NCI-H2227 (cell line): ENCODE measurements around the gene AMIGO3.
"Not testable (repeated sequence)": the region's sequence is repeated elsewhere in the genome, so short reads cannot be mapped to it uniquely, and the experiment has no call there.

Experiments
- DNase-seq: peaks from one replicate; lab custom pipeline; 2025; ENCODE audit not compliant: unreplicated experiment; lab: John Stamatoyannopoulos, UW

Gene AMIGO3

GRCh38 chr3:49719214-49719884, at the start of gene AMIGO3:
Gene AMIGO3 (minus strand): TSS chr3:49719684. CDS start chr3:49719465, 219 bp downstream.
- peak; percentile 80 for DNase-seq

- DNase-seq: no peak
Observed at GRCh38 chr3:49763981-49764380, 44.5 kb upstream of the AMIGO3 start.

- DNase-seq: no peak
Observed at GRCh38 chr3:49761661-49762060, 42.2 kb upstream of the AMIGO3 start.

- no peak for DNase-seq
Observed at GRCh38 chr3:49759226-49759625, 39.7 kb upstream of the AMIGO3 start.

- no peak for DNase-seq
Observed at GRCh38 chr3:49757197-49757596, 37.7 kb upstream of the AMIGO3 start.

- no peak for DNase-seq
Observed at GRCh38 chr3:49756036-49756435, 36.6 kb upstream of the AMIGO3 start.

- DNase-seq: no peak
Observed at GRCh38 chr3:49754536-49754935, 35.1 kb upstream of the AMIGO3 start.

- no peak for DNase-seq
Observed at GRCh38 chr3:49751501-49751900, 32.0 kb upstream of the AMIGO3 start.

- no peak for DNase-seq
Observed at GRCh38 chr3:49750056-49750455, 30.6 kb upstream of the AMIGO3 start.

GRCh38 chr3:49748874-49749273, 29.4 kb upstream of the AMIGO3 start:
- not testable (repeated sequence) for DNase-seq

GRCh38 chr3:49747792-49748480, 28.5 kb upstream of the AMIGO3 start:
- no peak for DNase-seq

- DNase-seq: no peak
Observed at GRCh38 chr3:49745986-49746385, 26.5 kb upstream of the AMIGO3 start.

- no peak for DNase-seq
Observed at GRCh38 chr3:49740427-49740826, 20.9 kb upstream of the AMIGO3 start.

GRCh38 chr3:49738067-49738713, 18.7 kb upstream of the AMIGO3 start:
- no peak for DNase-seq

- no peak for DNase-seq
Observed at GRCh38 chr3:49734752-49735151, 15.3 kb upstream of the AMIGO3 start.

GRCh38 chr3:49733551-49733950, 14.1 kb upstream of the AMIGO3 start:
- DNase-seq: no peak

GRCh38 chr3:49732597-49732996, 13.1 kb upstream of the AMIGO3 start:
- no peak for DNase-seq

GRCh38 chr3:49729966-49730609, 10.6 kb upstream of the AMIGO3 start:
- no peak for DNase-seq

- no peak for DNase-seq
Observed at GRCh38 chr3:49727924-49728361, 8.5 kb upstream of the AMIGO3 start.

- DNase-seq: no peak
Observed at GRCh38 chr3:49727154-49727923, 7.9 kb upstream of the AMIGO3 start.
